HepG2 (cell line): ENCODE data around the gene NSUN5. TPM values are rescaled to one million over a fixed set of nuclear protein-coding genes. Genes with fewer than 3 reads are reported as not detected.
"Not testable (repeated sequence)": the region's sequence is repeated elsewhere in the genome, so short reads cannot be mapped to it uniquely, and the experiment has no call there.

Experiments
- ATAC-seq: fragments of 200-7000 bp; cut with Tn5 transposase; 3 replicates; pipeline ENCODE4 v1.9.1; 2020; ENCODE audit warnings: mild to moderate bottlenecking, moderate library complexity
- BruUV-seq: library from RNA; stranded (reverse); fragments of 400-500 nt; replicated peaks from 2 replicates; lab custom pipeline; 2021; lab: Mats Ljungman, UMichigan
- CTCF ChIA-PET: fragments of 300-600 bp; formaldehyde crosslinking; extraction: SDS; loops from one replicate; lab custom pipeline; 2021; ENCODE audit warnings: low total read pairs, inconsistent platforms, low intra/inter-chr PET ratio; lab: Yijun Ruan, JAX
- POLR2A ChIA-PET: fragments of 350-600 bp; sonication (Branson Sonifier 250); formaldehyde crosslinking; loops from one replicate; lab custom pipeline; 2020; ENCODE audit warnings: antibody characterized with exemption, inconsistent platforms; lab: Yijun Ruan, JAX
- DNase-seq: peaks from one replicate; pipeline ENCODE4 v3.0.0-alpha.2; 2015; ENCODE audit warnings: low spot score
- FAIRE-seq: peaks from 3 replicates; lab custom pipeline; 2011; peaks lifted over from hg19 to GRCh38; lab: Jason Lieb, UNC
- H2AFZ ChIP-seq: one replicate; pipeline ENCODE4 v1.6.1; 2011; ENCODE audit warnings: low read length, inconsistent platforms
- H3K27ac ChIP-seq: fragments of 300-600 bp; 3 replicates; pipeline ENCODE4 v1.8.0; 2011; ENCODE audit warnings: mixed run types, mild to moderate bottlenecking, mixed read lengths, low read length, inconsistent platforms; ENCODE audit not compliant: insufficient read depth; ENCODE audit errors: extremely low read length
- H3K27me3 ChIP-seq, 2 experiments: fragments of 200-600 bp in 1 of 2; 2 replicates in 1 of 2; 3 replicates in 1 of 2; pipeline versions ENCODE4 v1.6.0 to v1.8.0; 2011; ENCODE audit warnings: low read length in 2 of 2, mild to moderate bottlenecking in 2 of 2, moderate library complexity in 2 of 2, inconsistent platforms in 1 of 2; ENCODE audit not compliant: insufficient read depth in 2 of 2, control insufficient read depth in 1 of 2
- H3K36me3 ChIP-seq, 2 experiments: fragments of 200-600 bp in 1 of 2; replicated peaks in 1 of 2; 2 replicates in 1 of 2; 3 replicates in 1 of 2; pipeline versions ENCODE4 v1.5.1 to v1.8.0; 2011; ENCODE audit warnings: low read length in 2 of 2, inconsistent platforms in 1 of 2; ENCODE audit not compliant: insufficient read depth in 2 of 2, control insufficient read depth in 1 of 2
- H3K4me1 ChIP-seq: 2 replicates; pipeline ENCODE4 v1.5.1; 2012; ENCODE audit warnings: low read length, inconsistent platforms; ENCODE audit not compliant: insufficient read depth
- H3K4me2 ChIP-seq: 2 replicates; pipeline ENCODE4 v1.6.0; 2011; ENCODE audit warnings: low read depth, low read length, inconsistent platforms
- H3K4me3 ChIP-seq, 3 experiments: fragments of 200-600 bp in 1 of 3; sonication (generic), shearing (Covaris generic) in 1 of 3; replicated peaks in 1 of 3; 2 replicates each; pipeline ENCODE4 v1.5.1; 2011 to 2016; ENCODE audit warnings: low read length in 3 of 3, inconsistent platforms in 2 of 3, low read depth in 2 of 3, mild to moderate bottlenecking in 2 of 3, control low read depth in 1 of 3, mixed read lengths in 1 of 3; ENCODE audit not compliant: insufficient read depth in 1 of 3
- H3K79me2 ChIP-seq: one replicate; pipeline ENCODE4 v1.6.1; 2011; ENCODE audit warnings: low read length, inconsistent platforms; ENCODE audit not compliant: insufficient read depth
- H3K9ac ChIP-seq: 2 replicates; pipeline ENCODE4 v1.6.0; 2011; ENCODE audit warnings: mild to moderate bottlenecking, low read depth, low read length, inconsistent platforms; ENCODE audit not compliant: insufficient read depth
- H3K9me3 ChIP-seq: 2 replicates; pipeline ENCODE4 v1.5.1; 2012; ENCODE audit warnings: mild to moderate bottlenecking, low read length
- H4K20me1 ChIP-seq: 2 replicates; pipeline ENCODE4 v1.6.0; 2011; ENCODE audit warnings: inconsistent platforms, mild to moderate bottlenecking, low read length, moderate library complexity; ENCODE audit not compliant: insufficient read depth
- CTCF ChIP-seq: sonication (generic); formaldehyde crosslinking; IDR thresholded peaks from 2 replicates; pipeline ENCODE4 v1.5.0; 2020; ENCODE audit warnings: mild to moderate bottlenecking, missing genetic modification reagents, moderate library complexity
- STAG1 ChIP-seq: sonication (generic); formaldehyde crosslinking; IDR thresholded peaks from 2 replicates; pipeline ENCODE4 v1.4.0; 2020; ENCODE audit warnings: missing genetic modification reagents
- ZBTB33 ChIP-seq: sonication (generic); formaldehyde crosslinking; IDR thresholded peaks from 2 replicates; pipeline ENCODE4 v1.4.0; 2020; ENCODE audit warnings: missing genetic modification reagents
- WGBS: methylation state at CpG from one replicate; pipeline ENCODE4 v1.1.6; 2017; ENCODE audit warnings: low lambda C conversion rate; 5-methylcytosine and 5-hydroxymethylcytosine counted together
- in situ Hi-C: cut with HindIII; loops from 2 replicates; pipeline ENCODE4 v1.10.0; 2017; ENCODE audit warnings: low pct_unique_long_range_greater_than_20kb; ENCODE audit not compliant: extremely low pct_ligation_motif_present
- intact Hi-C: fragments of 100-400 bp; cut with micrococcal nuclease; formaldehyde crosslinking; loops from one replicate; pipeline ENCODE4 v1.10.0; 2022; ENCODE audit not compliant: unreplicated experiment
- polyA plus RNA-seq, 8 experiments: library from polyadenylated mRNA; depleted of rRNA in 3 of 8; stranded (reverse) in 7 of 8; unstranded in 1 of 8; fragments of >200 nt; fragmentation: Illumina TruSeq in 4 of 8; extraction: Trizol in 4 of 8; gene quantifications; 2 replicates each; pipeline versions ENCODE4 v1.2.1 to v1.2.3, GENCODE V29; 2011 to 2016; ENCODE audit warnings: low read depth in 4 of 8, missing spikeins in 1 of 8, mixed read lengths in 1 of 8; ENCODE audit not compliant: insufficient read depth in 1 of 8
- total RNA-seq, 5 experiments: library from RNA; depleted of rRNA; stranded (reverse); fragments of >200 nt; fragmentation: Illumina TruSeq; extraction: Trizol; gene quantifications; 2 replicates each; pipeline ENCODE4 v1.2.3, GENCODE V29; 2016; ENCODE audit warnings: low read depth in 1 of 5

NSUN5 gene
- total and polyA plus RNA-seq, 2 of the 13 experiments (the other 11 are each of a cell fraction or from before 2014, with no cell fraction given) = 19.9 to 35.8 TPM

GRCh38 chr7:73319541-73319940 is 10.9 kb upstream of the NSUN5 start:
- H3K27ac ChIP-seq, H3K4me2 ChIP-seq, H3K9ac ChIP-seq, H3K36me3 ChIP-seq, in situ Hi-C loops, H2AFZ ChIP-seq, H3K4me3 ChIP-seq, H3K79me2 ChIP-seq, CTCF ChIA-PET, intact Hi-C loops, POLR2A ChIA-PET, H3K27me3 ChIP-seq, FAIRE-seq, ATAC-seq, DNase-seq, BruUV-seq, H4K20me1 ChIP-seq, H3K9me3 ChIP-seq: not testable (repeated sequence)
- 80% methylated on average over 5 of the region's 9 CpGs for WGBS
- peak; percentile 78 for TF ChIP-seq ZBTB33 (CRISPR knock-in tag)
- H3K4me1 ChIP-seq = peaks cover 12% of the 10 kb centered on the region

GRCh38 chr7:73318656-73319204 is 10.1 kb upstream of the NSUN5 start:
- BruUV-seq, H3K79me2 ChIP-seq, intact Hi-C loops, H3K27ac ChIP-seq, DNase-seq, H3K36me3 ChIP-seq, H3K4me1 ChIP-seq, H4K20me1 ChIP-seq, H3K9ac ChIP-seq, H2AFZ ChIP-seq, FAIRE-seq, H3K9me3 ChIP-seq, H3K4me2 ChIP-seq, H3K27me3 ChIP-seq, H3K4me3 ChIP-seq, in situ Hi-C loops, POLR2A ChIA-PET: not testable (repeated sequence)
- CTCF ChIA-PET = interaction anchor here (0.6 kb wide), 1 partner anchor 133 kb away, joined by 3 read pairs; no protein-coding TSS in a partner anchor
- ATAC-seq = peak; percentile 82
- peak; percentile 21; the same call in 1 of the 2 replicates for TF ChIP-seq CTCF (CRISPR knock-in tag)
- TF ChIP-seq STAG1 (CRISPR knock-in tag) = peak; percentile 19; the same call in 1 of the 2 replicates
- TF ChIP-seq ZBTB33 (CRISPR knock-in tag) = peak; percentile 42; the same call in 1 of the 2 replicates
- 83% methylated on average over 2 of the region's 18 CpGs for WGBS
